Neural progenitor cell (in vitro differentiated cells): Measurements from ENCODE around the gene SLC25A42. TPM values are rescaled to one million over a fixed set of nuclear protein-coding genes. Genes with fewer than 3 reads are reported as not detected.

Experiments
- DNase-seq: peaks from one replicate; pipeline ENCODE4 v3.0.0-alpha.2; 2016; ENCODE audit warnings: low spot score
- H2AFZ ChIP-seq: fragments of 200-600 bp; sonication (generic); replicated peaks from 2 replicates; pipeline ENCODE4 v1.6.1; 2016; ENCODE audit warnings: antibody characterized with exemption
- H3F3A ChIP-seq: fragments of 200-600 bp; sonication (generic); 2 replicates; pipeline ENCODE4 v1.6.1; 2016; ENCODE audit warnings: antibody characterized with exemption, low read depth
- H3K27ac ChIP-seq: fragments of 200-600 bp; sonication (generic); 2 replicates; pipeline ENCODE4 v1.5.1; 2016; ENCODE audit warnings: mild to moderate bottlenecking
- H3K27me3 ChIP-seq: fragments of 200-600 bp; sonication (generic); 2 replicates; pipeline ENCODE4 v1.6.1; 2016; ENCODE audit warnings: mild to moderate bottlenecking, moderate library complexity
- H3K36me3 ChIP-seq: fragments of 200-600 bp; sonication (generic); 2 replicates; pipeline ENCODE4 v1.5.1; 2016
- H3K4me1 ChIP-seq: fragments of 200-600 bp; sonication (generic); 2 replicates; pipeline ENCODE4 v1.6.1; 2016; ENCODE audit warnings: mixed run types
- H3K4me2 ChIP-seq: fragments of 200-600 bp; sonication (generic); 2 replicates; pipeline ENCODE4 v1.6.1; 2016
- H3K4me3 ChIP-seq: fragments of 200-600 bp; sonication (generic); 2 replicates; pipeline ENCODE4 v1.5.1; 2016
- H3K79me2 ChIP-seq: fragments of 200-600 bp; sonication (generic); 2 replicates; pipeline ENCODE4 v1.6.1; 2016; ENCODE audit warnings: low read depth
- H3K9ac ChIP-seq: fragments of 200-600 bp; sonication (generic); 2 replicates; pipeline ENCODE4 v1.6.1; 2016
- H3K9me3 ChIP-seq: fragments of 200-600 bp; sonication (generic); 2 replicates; pipeline ENCODE4 v1.5.1; 2016; ENCODE audit warnings: low read depth
- H4K20me1 ChIP-seq: fragments of 200-600 bp; sonication (generic); 2 replicates; pipeline ENCODE4 v1.6.1; 2016; ENCODE audit warnings: low read depth
- H3K27ac Mint-ChIP-seq: 3 replicates; pipeline ENCODE4 v1.8.0; 2021; ENCODE audit warnings: mixed read lengths
- H3K27me3 Mint-ChIP-seq: 2 replicates; pipeline ENCODE4 v1.8.0; 2022; ENCODE audit warnings: low read depth, mild to moderate bottlenecking, inconsistent platforms, moderate library complexity, mixed read lengths; ENCODE audit not compliant: insufficient read depth
- H3K36me3 Mint-ChIP-seq: 3 replicates; pipeline ENCODE4 v1.8.0; 2021; ENCODE audit warnings: mixed read lengths
- H3K4me1 Mint-ChIP-seq: 3 replicates; pipeline ENCODE4 v1.8.0; 2021; ENCODE audit warnings: mixed read lengths
- H3K4me3 Mint-ChIP-seq: 3 replicates; pipeline ENCODE4 v1.8.0; 2021; ENCODE audit warnings: mild to moderate bottlenecking, moderate library complexity, mixed read lengths
- H3K9me3 Mint-ChIP-seq: 3 replicates; pipeline ENCODE4 v1.8.0; 2020; ENCODE audit warnings: mixed read lengths
- CTCF ChIP-seq: fragments of 200-600 bp; sonication (generic); IDR thresholded peaks from 2 replicates; pipeline ENCODE4 v1.5.1; 2017; ENCODE audit warnings: antibody characterized with exemption, mild to moderate bottlenecking
- EZH2 ChIP-seq: fragments of 200-600 bp; sonication (generic); IDR thresholded peaks from 2 replicates; pipeline ENCODE4 v1.6.1; 2017; ENCODE audit warnings: antibody characterized with exemption, mild to moderate bottlenecking, moderate library complexity
- EZH2phosphoT487 ChIP-seq: fragments of 200-600 bp; sonication (generic); IDR thresholded peaks from 2 replicates; pipeline ENCODE4 v1.6.1; 2017; ENCODE audit warnings: antibody characterized with exemption
- total RNA-seq: library from RNA; depleted of rRNA; stranded (reverse); fragments of >200 nt; gene quantifications from 2 replicates; pipeline ENCODE4 v1.2.3, GENCODE V29; 2015; ENCODE audit warnings: low replicate concordance

The SLC25A42 gene
- total RNA-seq, 1 donor from 2014 or later: 4.0 TPM

GRCh38 chr19:19075126-19075525, 11.3 kb downstream of the SLC25A42 start:
- TF ChIP-seq EZH2: no peak
- no peak for TF ChIP-seq EZH2phosphoT487
- Mint-ChIP-seq H3K4me1 (peaks cover 3% of the 10 kb centered on the region), H3K27me3 (peaks cover 3% of the 10 kb centered on the region), H3K4me3 (no peak overlapping the region), H3K27ac (no peak overlapping the region), H3K36me3 (no peaks in the 10 kb centered on the region), H3K9me3 (no peaks in the 10 kb centered on the region)
- H3K4me1 ChIP-seq: no peaks in the 10 kb centered on the region
- no peaks in the 10 kb centered on the region for H3K9me3 ChIP-seq
- no peak overlapping the region for H3K27ac ChIP-seq
- H3K4me3 ChIP-seq: no peak overlapping the region
- H4K20me1 ChIP-seq: no peaks in the 10 kb centered on the region
- no peak overlapping the region for H3K4me2 ChIP-seq
- H3K36me3 ChIP-seq: no peaks in the 10 kb centered on the region
- H3K79me2 ChIP-seq: no peaks in the 10 kb centered on the region
- no peak overlapping the region for H3K9ac ChIP-seq
- H3K27me3 ChIP-seq: peaks cover 3% of the 10 kb centered on the region
- no peak for DNase-seq
- H2AFZ ChIP-seq: no peak overlapping the region
- no peaks in the 10 kb centered on the region for H3F3A ChIP-seq

GRCh38 chr19:19076476-19076875, 12.7 kb downstream of the SLC25A42 start:
- H3K9ac ChIP-seq: no peak overlapping the region
- no peak overlapping the region for H3K4me2 ChIP-seq
- no peak overlapping the region for H3K4me3 ChIP-seq
- no peaks in the 10 kb centered on the region for H3F3A ChIP-seq
- no peaks in the 10 kb centered on the region for H3K36me3 ChIP-seq
- no peak for TF ChIP-seq EZH2phosphoT487
- no peak for TF ChIP-seq EZH2
- TF ChIP-seq CTCF: no peak
- no peak overlapping the region for H3K27ac ChIP-seq
- no peaks in the 10 kb centered on the region for H3K9me3 ChIP-seq
- no peak for DNase-seq
- no peaks in the 10 kb centered on the region for H3K27me3 ChIP-seq
- peaks cover 3% of the 10 kb centered on the region for H3K4me1 Mint-ChIP-seq
- no peak overlapping the region for H2AFZ ChIP-seq
- H4K20me1 ChIP-seq: no peaks in the 10 kb centered on the region
- H3K27ac Mint-ChIP-seq: no peak overlapping the region
- no peaks in the 10 kb centered on the region for H3K79me2 ChIP-seq
- H3K27me3 Mint-ChIP-seq: peaks cover 3% of the 10 kb centered on the region
- no peaks in the 10 kb centered on the region for H3K36me3 Mint-ChIP-seq
- no peaks in the 10 kb centered on the region for H3K4me1 ChIP-seq
- no peak overlapping the region for H3K4me3 Mint-ChIP-seq
- H3K9me3 Mint-ChIP-seq: no peaks in the 10 kb centered on the region

- Mint-ChIP-seq H3K27me3 (peaks cover 3% of the 10 kb centered on the region), H3K36me3 (no peaks in the 10 kb centered on the region), H3K4me3 (peak overlapping the region; percentile 14), H3K27ac (no peak overlapping the region), H3K4me1 (peaks cover 3% of the 10 kb centered on the region), H3K9me3 (no peaks in the 10 kb centered on the region)
- H3K79me2 ChIP-seq: no peaks in the 10 kb centered on the region
- H4K20me1 ChIP-seq: no peaks in the 10 kb centered on the region
- no peaks in the 10 kb centered on the region for H3K9me3 ChIP-seq
- no peak overlapping the region for H3K4me3 ChIP-seq
- H3F3A ChIP-seq: no peaks in the 10 kb centered on the region
- no peak for TF ChIP-seq EZH2phosphoT487
- TF ChIP-seq CTCF: no peak
- TF ChIP-seq EZH2: no peak
- no peaks in the 10 kb centered on the region for H3K36me3 ChIP-seq
- H2AFZ ChIP-seq: no peak overlapping the region
- H3K9ac ChIP-seq: no peak overlapping the region
- H3K27me3 ChIP-seq: no peaks in the 10 kb centered on the region
- H3K4me2 ChIP-seq: no peak overlapping the region
- DNase-seq: no peak
- H3K4me1 ChIP-seq: no peaks in the 10 kb centered on the region
- no peak overlapping the region for H3K27ac ChIP-seq
These were observed 13.3 kb downstream of the SLC25A42 start for GRCh38 chr19:19077103-19077502.

- DNase-seq: no peak
- no peaks in the 10 kb centered on the region for H3K4me1 ChIP-seq
- no peaks in the 10 kb centered on the region for H3K36me3 Mint-ChIP-seq
- H2AFZ ChIP-seq: no peak overlapping the region
- no peaks in the 10 kb centered on the region for H3K9me3 Mint-ChIP-seq
- H3K36me3 ChIP-seq: no peaks in the 10 kb centered on the region
- H3K4me2 ChIP-seq: no peak overlapping the region
- H3K27me3 ChIP-seq: no peaks in the 10 kb centered on the region
- H3K79me2 ChIP-seq: no peaks in the 10 kb centered on the region
- H3K27me3 Mint-ChIP-seq: peaks cover 7% of the 10 kb centered on the region
- no peak overlapping the region for H3K27ac ChIP-seq
- no peak for TF ChIP-seq EZH2
- no peak for TF ChIP-seq CTCF
- TF ChIP-seq EZH2phosphoT487: no peak
- H3K9ac ChIP-seq: no peak overlapping the region
- no peak overlapping the region for H3K27ac Mint-ChIP-seq
- no peaks in the 10 kb centered on the region for H4K20me1 ChIP-seq
- no peaks in the 10 kb centered on the region for H3F3A ChIP-seq
- H3K4me1 Mint-ChIP-seq: peaks cover 5% of the 10 kb centered on the region
- H3K9me3 ChIP-seq: no peaks in the 10 kb centered on the region
- H3K4me3 ChIP-seq: no peak overlapping the region
- no peak overlapping the region for H3K4me3 Mint-ChIP-seq
These were observed 15.0 kb downstream of the SLC25A42 start for GRCh38 chr19:19078801-19079200.
